CD4-positive, alpha-beta T cell treated with Interleukin-2 at 100 ng/mL for 4 hours (primary cell): ENCODE data around the gene IFNGR1.
"Not testable (repeated sequence)": the region's sequence is repeated elsewhere in the genome, so short reads cannot be mapped to it uniquely, and the experiment has no call there.

Experiments used
- DNase-seq: peaks from one replicate; pipeline ENCODE4 v3.0.0-alpha.2; 2020; ENCODE audit warnings: low spot score

Gene IFNGR1

DNA sequence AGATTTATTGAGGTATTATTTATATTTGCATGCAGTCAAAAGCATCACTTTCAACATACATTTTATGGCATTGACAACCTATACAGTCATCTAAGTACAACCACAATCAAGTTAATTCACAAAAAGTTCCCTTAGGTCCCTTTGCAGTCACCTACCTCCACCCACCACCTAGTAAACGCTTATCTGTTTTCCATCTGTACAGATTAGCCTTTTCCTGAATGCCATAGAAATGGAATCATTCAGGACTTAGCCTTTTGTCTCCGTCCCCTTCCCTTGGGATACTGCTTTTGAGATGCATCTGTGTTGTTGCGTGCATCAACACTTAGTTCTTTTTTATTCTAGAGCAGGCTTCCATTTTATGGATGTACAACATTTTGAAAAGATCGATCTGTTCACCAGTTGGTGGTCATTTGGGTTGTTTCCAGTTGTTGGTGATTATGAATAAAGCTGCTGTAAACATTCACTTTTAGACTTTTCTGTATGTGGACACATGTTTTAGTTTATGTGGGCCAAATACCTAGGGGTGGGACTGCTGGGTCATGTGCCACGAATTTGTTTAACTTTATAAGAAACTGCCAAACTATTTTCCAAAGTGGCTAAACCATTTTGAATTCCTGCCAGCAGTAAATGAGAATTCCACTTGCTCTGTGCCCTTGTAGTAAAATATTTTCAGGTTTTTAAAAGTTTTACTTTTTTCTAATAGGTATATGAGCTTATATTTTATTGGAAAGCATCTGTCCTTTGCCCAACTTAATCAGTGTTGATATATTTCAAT lies 17.6 kb upstream of the IFNGR1 start:
- no peak for DNase-seq

DNA sequence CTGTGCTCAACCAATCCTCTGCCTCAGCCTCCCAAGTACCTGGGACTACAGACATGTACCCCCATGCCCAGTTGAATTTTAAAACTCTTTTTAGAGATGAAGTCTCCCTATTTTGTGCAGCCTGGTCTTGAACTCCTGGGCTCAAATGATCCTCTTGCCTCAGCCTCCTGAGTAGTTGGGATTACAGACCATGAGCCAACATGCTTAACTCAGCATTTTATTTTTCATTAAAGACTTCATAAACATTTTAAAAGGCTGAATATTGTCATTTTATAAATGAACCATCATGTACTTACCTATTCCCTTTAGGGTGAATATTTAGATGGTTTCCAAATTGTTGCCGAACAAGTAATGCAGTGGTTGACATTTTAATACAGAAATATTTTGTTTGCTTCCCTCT lies 16.5 kb upstream of the IFNGR1 start:
- no peak for DNase-seq

DNA sequence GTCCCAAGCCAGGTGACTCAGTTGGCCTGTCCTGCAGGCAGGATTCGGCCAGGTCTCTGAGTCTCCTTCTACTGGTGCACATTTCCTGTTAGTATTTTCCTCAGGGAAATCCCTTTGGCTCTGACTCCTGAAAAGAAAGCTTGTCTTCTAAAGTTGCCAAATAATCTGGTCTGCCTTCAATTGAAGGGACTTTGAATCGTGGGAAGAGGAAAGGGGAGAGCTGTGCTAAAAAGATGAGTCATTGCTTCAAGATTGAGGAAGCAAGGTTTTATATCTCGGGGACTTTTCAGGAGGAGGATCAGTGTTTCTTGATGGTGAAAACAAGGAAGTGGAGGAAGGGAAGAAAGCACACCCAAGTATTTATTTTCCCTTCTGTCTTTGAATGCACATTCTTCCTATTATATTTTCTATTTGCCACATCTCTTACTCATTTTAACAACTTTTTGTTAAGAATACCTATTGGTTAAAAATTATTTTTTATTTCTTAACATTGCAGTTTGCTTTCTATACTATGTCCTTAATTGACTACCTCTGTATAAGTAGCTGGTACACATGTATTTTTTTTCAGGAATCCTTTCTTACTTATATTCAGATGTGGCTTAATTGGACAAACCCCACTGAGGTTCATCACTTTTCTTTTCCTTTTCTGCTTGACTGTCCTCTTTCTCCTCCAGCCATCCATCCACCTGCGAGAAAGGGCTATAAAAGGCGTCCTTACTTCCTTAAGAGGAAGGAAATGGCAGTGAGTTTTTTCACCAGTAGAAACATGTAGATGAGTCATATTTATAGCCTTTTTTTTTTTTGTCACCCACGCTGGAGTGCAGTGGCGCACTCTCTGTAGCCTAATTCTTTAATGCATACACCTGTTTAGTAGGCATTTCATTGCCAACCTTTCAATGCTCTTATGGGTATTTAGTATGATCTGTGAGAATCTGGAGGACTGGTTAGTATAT lies 15.0 kb upstream of the IFNGR1 start:
- DNase-seq: peak; percentile 51

DNA sequence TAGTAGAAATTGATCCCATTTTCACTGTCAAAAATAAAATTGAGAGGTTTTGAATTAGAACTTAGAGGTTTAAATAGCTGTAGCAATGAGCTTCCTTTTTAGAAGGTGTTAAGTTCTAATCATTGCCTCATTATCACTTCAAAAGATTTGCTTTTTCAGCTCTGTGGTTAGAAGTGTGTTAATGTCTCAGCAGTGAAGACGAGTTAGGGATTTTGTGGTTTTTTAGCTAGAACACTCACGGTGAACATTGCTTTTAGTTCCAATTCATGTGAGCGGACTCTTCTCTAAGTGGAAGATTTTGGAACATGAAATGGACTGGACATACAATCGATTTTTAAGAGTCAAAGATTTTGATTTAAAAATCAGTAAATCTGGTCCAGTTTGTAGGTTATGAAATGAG lies 12.7 kb upstream of the IFNGR1 start:
- peak; percentile 62 for DNase-seq

DNA sequence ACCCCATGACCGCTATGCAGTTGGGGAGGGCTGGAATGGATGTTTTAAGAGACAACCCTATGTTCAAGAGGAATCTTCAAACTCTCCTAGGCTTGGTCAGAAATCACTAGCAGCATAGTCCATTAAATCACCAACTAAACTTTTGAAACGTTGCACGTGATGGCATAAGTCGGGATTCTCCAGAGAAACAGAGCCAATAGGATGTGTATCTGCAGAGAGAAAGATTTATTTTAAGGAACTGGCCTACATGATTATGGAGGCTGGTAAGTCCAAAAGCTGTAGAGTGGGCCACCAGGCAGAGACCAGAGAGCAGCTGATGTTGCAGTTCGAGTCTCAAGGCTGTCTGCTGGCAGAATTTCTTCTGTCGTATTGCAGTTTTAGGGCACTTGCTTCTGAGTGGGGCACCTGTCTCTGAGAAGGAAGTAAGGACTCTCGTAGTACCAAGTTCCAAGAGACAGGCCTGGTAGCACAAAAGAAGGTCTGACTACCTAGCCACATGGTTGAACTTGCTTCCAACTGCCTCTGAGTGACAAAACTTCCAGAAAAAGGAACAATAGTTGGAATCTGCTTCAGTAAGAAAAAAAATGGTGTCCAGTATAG lies 11.9 kb upstream of the IFNGR1 start:
- no peak for DNase-seq

DNA sequence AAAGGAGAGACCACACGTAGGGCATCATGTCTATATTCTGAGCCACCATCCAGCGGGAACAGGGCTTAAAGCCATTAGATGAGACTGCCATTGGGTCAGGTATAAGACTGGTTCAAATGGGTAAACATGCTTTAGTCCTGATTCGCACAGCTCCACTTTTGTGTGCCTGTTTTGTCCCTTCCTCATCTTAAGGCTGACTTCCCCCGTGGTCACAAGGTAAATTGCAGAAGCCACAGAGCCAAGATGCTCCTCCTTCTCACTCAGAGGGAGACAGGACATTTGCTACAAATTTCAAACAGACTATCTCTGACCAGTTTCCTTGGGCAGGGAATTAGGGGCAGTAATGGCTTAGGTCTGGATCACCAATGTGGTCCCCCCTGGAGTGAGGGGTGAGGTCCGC lies 11.4 kb upstream of the IFNGR1 start:
- DNase-seq: no peak

DNA sequence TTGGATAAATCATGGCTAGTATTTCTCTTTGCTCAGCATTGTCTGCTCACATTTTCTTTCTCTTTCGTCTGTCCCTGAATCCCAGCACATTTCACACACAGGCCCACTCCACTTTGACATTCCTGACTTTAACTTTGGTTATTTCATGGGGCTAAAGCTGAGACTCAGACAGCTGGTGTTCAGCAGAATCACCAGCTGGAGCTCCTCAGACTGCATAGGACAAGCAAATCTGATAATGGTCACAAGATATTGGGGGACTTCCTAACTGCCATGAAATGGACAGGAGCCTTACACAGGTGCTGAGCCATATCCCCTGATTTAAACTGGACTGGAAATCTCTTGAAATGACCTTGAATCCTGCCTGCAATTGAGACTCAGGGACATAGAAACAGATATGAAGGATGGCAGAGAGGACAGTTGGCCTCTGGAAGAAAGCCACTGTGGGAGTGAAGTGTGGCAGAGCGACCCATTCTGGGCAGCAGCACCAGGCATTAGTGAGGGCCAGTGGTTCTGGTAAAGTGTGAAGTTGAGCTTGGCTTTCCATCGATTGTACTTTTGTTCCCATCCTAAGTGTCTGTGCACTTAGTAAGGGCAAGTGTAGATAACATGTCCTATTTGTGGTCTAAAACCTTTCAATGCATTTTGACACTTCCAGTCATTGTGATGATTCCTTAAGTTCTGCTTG lies 10.0 kb upstream of the IFNGR1 start:
- DNase-seq: no peak

DNA sequence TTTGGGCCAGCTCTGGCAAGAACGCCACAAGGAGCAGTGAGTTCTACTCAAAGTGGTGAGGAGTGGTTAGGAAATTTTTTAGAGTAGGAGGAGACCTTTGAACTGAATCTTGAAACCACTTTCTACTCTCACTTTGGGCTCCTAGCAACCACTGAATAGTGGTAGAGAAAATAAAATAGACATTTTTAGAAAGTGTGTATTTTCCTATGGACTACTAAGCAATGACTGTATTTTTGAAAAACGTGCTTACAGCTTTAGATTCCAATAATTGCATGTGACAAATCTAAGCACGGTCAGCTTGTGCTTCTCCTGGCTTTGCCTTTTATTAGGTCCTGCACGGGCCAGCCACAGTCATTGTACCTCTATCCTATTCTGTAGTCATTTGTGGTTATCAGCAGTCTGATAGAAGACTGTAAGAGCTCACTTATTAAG lies 8.7 kb upstream of the IFNGR1 start:
- DNase-seq: no peak

DNA sequence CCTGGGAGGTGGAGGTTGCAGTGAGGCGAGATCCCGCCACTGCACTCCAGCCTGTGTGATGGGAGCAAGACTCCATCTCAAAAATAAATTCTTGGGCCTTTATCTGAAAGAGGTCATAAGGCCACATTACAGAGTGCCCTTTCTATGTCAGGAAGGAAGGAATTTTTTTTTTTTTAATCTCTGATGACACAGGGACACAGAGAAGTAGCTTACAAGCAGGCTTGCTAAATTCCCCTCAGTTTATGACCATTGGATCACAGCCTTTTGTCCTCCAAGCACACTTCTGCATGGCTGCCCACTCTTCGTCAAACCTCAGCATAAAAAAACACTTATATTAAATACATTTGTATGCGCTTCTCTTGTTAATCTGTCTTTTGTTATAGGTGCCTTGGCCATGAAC lies 7.5 kb upstream of the IFNGR1 start:
- no peak for DNase-seq

DNA sequence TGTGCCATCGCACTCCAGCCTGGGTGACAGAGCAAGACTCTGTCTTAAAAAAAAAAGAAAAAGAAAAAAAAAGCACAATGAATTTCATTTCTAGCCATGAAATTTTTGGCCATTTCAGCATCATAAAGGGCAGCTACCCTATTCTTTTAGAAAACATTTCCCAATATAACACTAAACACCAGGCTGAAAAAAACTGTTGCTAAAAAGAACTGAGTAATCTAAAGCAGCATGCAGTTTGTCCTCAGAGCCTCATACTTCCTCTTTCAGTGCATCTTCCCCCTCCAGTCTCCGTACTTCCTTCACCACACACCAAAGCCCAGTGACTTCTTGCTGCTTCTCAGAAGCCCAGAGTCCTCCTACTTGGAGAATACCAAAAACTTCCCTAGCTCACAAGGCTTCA lies 5.6 kb upstream of the IFNGR1 start:
- DNase-seq: peak; percentile 32

DNA sequence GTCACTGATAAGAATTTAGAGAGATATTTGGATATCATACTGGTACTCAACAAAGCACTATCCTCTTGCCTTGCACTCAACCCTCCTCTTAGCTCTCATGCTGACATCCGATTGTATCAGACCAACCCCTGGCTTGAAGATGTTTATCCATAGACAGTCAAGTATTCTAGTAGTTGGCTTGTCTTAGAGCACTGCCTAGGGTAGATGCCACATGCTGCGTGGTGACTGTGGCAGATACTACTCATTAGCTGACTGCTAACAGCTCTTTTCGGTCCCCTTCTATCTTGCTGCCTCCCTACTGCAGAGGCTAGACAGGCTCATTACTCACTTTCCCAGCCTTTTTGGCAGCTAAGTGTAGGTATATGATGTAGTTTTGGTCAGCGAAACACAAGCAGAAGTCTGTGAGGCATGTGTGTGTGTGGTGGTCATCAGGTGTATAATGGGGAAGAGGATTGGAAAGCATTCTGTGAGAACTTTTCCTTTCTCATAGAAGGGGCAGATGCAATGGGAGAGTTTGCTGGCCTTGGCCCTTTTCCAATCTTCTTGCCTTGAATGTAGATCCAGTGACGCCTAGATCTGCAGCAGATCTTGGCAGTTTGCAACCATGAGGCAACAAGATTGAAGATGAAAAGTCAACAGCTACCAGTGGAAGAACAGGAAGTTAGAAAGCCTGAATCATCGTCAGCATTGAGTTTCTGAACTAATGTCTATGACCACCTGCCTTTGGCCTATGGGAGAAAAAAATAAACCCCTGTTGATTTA lies 4.4 kb upstream of the IFNGR1 start:
- DNase-seq: no peak

DNA sequence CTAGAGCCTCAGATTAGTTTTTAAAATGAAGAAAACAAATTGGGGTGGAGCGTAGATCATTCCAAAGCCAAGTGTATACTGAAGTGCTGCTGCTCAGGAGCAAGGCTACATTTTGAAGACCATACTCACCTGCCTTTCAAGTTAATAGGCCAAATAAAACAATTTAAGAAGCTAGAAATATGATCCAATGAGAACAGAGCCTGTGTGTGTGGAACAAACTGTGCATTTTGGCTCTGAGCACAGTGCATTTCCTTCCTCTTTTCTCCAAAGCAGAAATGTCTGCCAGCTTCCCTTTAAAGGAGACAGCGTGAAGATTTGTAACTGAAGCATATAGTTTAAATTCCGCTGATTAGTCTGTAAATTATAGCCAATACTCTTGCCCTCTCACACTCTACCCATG lies 3.2 kb upstream of the IFNGR1 start:
- no peak for DNase-seq

DNA sequence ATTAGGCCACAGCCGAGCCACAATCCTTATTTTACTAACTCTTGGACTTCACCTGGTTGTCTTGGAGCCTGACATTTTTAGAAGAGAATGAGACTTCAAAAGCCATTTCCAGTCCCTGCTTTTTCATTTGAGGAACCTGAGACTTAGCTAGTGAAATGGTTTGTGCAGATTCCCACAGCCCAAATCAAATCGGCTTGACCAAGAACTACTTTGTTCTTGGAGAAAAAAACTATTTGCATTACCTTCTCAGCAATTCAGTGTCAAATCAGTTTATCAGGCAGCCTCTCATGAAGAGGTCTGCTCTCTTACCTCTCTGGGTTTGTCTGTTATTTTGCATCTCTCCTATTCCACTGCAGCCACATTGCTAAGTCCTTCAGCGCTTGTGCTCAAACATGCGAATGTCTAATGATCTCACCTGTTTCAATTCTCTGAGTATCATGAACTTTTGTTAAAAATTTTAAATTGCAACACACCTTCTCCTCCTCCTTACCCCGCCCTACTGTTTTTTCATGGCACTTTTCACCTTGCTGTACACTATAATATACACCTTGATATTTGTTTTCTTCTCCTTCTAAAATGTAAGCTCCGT lies 573 bp upstream of the IFNGR1 start:
- no peak for DNase-seq

DNA sequence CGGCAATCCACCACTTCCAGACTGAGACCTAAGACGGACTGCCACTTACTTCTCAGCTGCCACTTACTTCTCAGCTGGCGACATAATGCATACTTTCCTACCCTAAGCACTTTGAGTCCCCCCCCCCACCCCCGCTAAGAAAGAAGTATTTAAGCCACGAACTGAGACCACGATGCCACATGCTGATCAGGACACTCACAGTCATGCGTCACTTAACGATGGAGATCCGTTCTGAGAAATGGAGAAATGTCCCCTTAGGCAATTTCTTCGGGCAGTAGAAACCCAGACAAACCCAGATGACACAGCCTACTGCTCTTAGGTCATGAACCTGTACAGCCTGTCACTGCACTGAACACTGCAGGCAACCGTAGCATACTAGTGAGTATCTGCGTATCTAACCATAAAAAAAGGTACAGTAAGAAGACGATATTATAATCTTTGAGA lies 690 bp downstream of the IFNGR1 start:
- peak; percentile 74 for DNase-seq

DNA sequence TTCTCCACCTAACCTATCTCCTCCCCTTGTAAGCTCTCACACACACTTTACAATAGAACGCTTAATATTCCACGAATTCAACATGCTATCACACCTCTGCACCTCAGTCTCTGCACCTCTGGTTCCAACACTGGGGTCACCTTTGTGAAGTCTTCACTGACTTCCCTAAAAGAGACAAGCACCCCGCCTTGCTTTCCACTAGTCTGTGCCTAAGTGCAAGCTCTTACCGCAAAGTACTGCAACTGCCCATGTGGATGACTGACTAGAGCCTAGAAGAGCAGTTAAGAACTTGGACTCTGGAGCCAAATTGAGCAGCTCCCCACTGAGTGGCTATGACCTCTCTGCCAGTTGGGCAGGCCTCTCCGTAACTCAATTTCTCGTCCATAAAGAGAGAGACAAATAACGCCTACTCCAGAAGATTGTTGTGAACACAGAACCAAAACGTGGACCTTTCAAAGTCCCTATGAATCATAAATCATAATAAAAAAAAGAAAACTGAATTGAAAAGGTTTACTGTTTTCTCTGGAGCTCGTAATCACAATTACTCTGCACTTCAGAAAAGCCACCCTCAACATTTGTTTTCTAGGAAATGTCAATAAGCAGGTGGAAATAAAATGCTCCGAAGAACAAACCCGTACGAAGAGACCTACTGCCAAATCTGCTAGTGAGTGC lies 1.2 kb downstream of the IFNGR1 start:
- no peak for DNase-seq

DNA sequence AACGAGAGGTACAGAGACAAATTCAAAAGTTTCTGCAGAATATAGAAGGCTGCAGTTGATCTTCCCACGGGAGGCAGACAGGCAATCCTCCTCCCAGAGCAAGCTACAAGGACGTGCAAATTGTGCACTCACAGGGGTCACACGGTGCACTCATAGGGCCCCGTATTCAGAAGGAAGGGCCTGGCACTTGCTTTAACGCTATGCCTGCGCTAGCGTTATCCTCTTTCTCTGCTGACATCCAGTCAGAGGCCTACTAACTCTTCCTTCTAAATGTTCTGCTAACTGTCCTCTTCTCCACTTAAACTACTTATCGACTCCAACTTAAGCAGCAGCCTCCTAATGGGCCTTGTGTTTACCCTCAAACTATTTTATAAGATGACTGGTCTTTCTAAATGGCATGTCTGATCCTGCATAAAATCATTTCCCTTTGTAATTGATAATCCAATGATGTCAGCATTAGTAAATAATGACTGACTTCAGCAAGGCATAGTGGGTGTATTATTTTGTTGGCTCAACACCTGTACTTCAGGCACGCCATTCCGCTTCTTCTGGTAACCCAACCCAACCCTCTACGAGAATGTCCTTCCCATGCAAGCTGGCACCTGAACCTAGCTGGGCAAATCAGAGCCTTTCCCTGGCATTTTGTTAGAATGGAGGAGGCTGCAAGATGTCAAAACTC lies 2.2 kb downstream of the IFNGR1 start:
- no peak for DNase-seq

DNA sequence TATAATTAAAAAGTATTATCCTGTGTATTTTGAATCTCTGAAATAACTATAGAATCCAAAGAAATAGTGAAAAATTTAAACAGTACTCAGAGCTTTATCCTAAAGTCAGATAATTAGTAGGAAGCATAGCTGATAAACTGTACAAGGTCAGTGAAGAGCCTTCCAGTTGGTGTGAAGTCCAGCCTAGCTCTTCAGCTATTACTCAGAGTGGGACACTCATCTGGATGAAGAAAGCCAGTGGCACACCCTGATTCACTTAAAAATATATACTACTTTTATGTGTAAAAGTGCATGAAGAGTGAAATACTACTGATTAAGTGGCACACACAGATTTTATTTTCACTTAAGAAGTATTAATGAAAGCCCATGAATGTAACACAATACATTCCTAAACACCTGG lies 3.1 kb downstream of the IFNGR1 start:
- no peak for DNase-seq

DNA sequence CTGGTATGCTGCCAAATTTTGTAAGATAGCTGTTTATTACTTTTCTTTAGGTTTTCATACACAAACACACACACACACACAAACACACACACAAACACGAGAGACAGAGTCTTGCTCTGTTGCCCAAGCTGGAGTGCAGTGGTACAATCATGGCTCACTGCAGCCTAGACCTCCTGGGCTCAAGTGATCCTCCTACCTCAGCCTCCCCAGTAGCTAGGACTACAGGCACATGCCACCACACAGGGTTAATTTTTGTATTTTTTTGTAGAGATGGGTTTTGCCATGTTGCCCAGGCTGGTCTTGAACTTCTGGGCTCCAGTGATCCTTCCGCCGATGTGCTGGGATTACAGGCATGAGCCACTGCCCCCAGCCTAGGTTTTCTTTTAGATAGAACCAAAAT lies 3.6 kb downstream of the IFNGR1 start:
- not testable (repeated sequence) for DNase-seq

DNA sequence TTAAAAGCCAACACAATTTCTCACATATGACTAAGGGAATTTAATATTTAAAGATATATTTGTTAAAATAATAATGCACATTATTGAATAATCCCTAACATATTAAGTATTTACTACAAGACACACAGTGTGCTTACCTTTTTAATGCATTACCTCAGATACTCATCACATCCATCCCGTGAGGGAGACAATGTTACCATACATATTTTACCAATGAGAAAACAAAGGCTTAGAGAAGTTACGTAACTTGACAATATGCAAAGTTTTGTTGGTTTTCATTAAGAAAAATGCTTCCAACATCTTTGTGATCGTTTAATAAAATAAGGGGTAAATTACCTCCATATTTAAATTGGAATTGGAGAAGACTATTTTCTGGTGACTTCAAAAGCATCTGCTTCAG lies 4.3 kb downstream of the IFNGR1 start:
- no peak for DNase-seq

DNA sequence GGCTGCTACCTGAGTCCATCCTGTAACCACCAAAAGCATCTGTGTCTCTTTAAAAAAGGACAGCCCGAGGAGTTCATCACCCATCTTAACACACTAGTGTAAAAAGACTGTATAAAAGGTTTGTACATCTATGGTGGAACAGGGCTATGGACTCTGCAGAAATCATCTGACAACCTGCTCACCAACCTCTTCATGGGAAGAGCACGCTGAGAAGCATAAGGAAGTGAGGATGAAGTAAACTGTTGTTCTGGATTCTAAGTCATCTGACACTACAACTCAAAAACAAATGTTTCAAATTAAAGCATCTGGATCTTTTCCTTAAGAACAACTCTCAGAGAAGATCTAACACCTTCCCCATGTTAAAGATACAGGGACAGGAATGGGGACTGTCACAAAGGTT lies 5.4 kb downstream of the IFNGR1 start:
- no peak for DNase-seq
